AG04450 (cell line): ENCODE data around the gene MTAP. TPM values are rescaled to one million over a fixed set of nuclear protein-coding genes. Genes with fewer than 3 reads are reported as not detected.
A peak's percentile ranks its signal among the peaks of the same experiment; 100 is the strongest.

Experiments
- CTCF ChIA-PET: fragments of 300-600, 350-600 bp; formaldehyde crosslinking; extraction: SDS; loops from one replicate; lab custom pipeline; 2022; ENCODE audit warnings: antibody characterized with exemption, inconsistent platforms; lab: Charles Lee
- POLR2A ChIA-PET: fragments of 350-600 bp; formaldehyde crosslinking; extraction: SDS; loops from one replicate; lab custom pipeline; 2021; ENCODE audit warnings: antibody characterized with exemption, inconsistent platforms; lab: Yijun Ruan, JAX
- DNase-seq: peaks from one replicate; pipeline ENCODE4 v3.0.0-alpha.2; 2011; ENCODE audit warnings: low read depth, low spot score
- H3K27ac ChIP-seq: one replicate; pipeline ENCODE4 v1.5.1; 2012; ENCODE audit warnings: low read depth, low read length, control low read depth
- H3K27me3 ChIP-seq: one replicate; pipeline ENCODE4 v1.6.0; 2012; ENCODE audit warnings: low read length; ENCODE audit not compliant: control insufficient read depth, insufficient read depth
- H3K4me3 ChIP-seq: 2 replicates; pipeline ENCODE4 v1.5.1; 2011; ENCODE audit warnings: mild to moderate bottlenecking, low read depth, low read length, control low read depth
- H3K9me3 ChIP-seq: 2 replicates; pipeline ENCODE4 v1.5.1; 2012; ENCODE audit warnings: low read length; ENCODE audit not compliant: control insufficient read depth, insufficient read depth
- polyA plus RNA-seq: library from polyadenylated mRNA; depleted of rRNA; stranded (reverse); fragments of >200 nt; gene quantifications from 2 replicates; pipeline ENCODE4 v1.2.3, GENCODE V29; 2011
- TF ChIP-seq, protein P1 (sequence below): IDR thresholded peaks from 2 replicates; pipeline ENCODE4 v1.5.1; 2011; ENCODE audit warnings: low read depth, low read length, control low read depth, inconsistent platforms

Gene MTAP
- polyA plus RNA-seq, 1 experiment, result 26.1 TPM

GRCh38 chr9:21828853-21829410, 26.5 kb downstream of the MTAP start:
- ChIA-PET POLR2A (no interaction called here), CTCF (interaction anchor here (1.4 kb wide), 1 partner anchor 16 kb away, joined by 3 read pairs; no protein-coding TSS in a partner anchor)
- TF ChIP-seq, protein P1, sequence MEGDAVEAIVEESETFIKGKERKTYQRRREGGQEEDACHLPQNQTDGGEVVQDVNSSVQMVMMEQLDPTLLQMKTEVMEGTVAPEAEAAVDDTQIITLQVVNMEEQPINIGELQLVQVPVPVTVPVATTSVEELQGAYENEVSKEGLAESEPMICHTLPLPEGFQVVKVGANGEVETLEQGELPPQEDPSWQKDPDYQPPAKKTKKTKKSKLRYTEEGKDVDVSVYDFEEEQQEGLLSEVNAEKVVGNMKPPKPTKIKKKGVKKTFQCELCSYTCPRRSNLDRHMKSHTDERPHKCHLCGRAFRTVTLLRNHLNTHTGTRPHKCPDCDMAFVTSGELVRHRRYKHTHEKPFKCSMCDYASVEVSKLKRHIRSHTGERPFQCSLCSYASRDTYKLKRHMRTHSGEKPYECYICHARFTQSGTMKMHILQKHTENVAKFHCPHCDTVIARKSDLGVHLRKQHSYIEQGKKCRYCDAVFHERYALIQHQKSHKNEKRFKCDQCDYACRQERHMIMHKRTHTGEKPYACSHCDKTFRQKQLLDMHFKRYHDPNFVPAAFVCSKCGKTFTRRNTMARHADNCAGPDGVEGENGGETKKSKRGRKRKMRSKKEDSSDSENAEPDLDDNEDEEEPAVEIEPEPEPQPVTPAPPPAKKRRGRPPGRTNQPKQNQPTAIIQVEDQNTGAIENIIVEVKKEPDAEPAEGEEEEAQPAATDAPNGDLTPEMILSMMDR, result no peak
- H3K9me3 ChIP-seq, result peaks cover 4% of the 10 kb centered on the region
- no peaks in the 10 kb centered on the region for H3K27me3 ChIP-seq
- no peak for DNase-seq
- no peak overlapping the region for H3K27ac ChIP-seq
- H3K4me3 ChIP-seq, result no peak overlapping the region

DNA sequence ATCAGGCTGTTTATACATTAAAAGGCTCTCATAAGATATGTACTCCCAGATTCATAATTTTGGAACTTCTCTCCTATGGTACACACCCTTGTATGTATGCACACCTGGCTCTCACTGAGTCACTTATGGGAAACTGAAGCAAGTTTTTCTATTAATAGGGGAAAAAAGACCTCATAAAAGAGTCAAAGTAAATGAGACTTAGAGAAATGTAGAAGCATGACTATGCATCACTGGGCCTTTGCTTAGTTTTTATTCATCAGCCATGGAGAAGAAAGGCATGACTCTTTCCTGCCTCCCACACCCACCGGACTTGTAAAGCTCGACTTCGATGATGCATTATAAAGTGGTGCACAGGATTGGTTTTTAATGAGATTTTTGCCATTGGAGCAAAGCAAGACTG, 28.2 kb downstream of the MTAP start:
- H3K4me3 ChIP-seq, result no peak overlapping the region
- ChIA-PET POLR2A (no interaction called here), CTCF (interaction anchor here (2.0 to 2.2 kb wide), 2 partner anchors 17 to 413 kb away, joined by 6 to 11 read pairs; no protein-coding TSS in a partner anchor)
- DNase-seq, result no peak
- H3K27ac ChIP-seq, result no peak overlapping the region
- H3K27me3 ChIP-seq, result no peaks in the 10 kb centered on the region
- TF ChIP-seq, protein P1, result no peak
- no peaks in the 10 kb centered on the region for H3K9me3 ChIP-seq

GRCh38 chr9:21831841-21832509, 29.5 kb downstream of the MTAP start:
- no peak overlapping the region for H3K4me3 ChIP-seq
- H3K9me3 ChIP-seq, result no peaks in the 10 kb centered on the region
- ChIA-PET CTCF (interaction anchor here (0.9 to 2.5 kb wide), 5 partner anchors 18 to 412 kb away, joined by 3 to 11 read pairs (median 7); partner anchors contain the start of gene CDKN2B), POLR2A (interaction anchor here (0.7 kb wide), 1 partner anchor 110 kb away, joined by 4 read pairs; no protein-coding TSS in a partner anchor)
- H3K27me3 ChIP-seq, result no peaks in the 10 kb centered on the region
- peak; percentile 81 for DNase-seq
- peak overlapping the region; percentile 86 for H3K27ac ChIP-seq
- TF ChIP-seq, protein P1, result no peak

DNA sequence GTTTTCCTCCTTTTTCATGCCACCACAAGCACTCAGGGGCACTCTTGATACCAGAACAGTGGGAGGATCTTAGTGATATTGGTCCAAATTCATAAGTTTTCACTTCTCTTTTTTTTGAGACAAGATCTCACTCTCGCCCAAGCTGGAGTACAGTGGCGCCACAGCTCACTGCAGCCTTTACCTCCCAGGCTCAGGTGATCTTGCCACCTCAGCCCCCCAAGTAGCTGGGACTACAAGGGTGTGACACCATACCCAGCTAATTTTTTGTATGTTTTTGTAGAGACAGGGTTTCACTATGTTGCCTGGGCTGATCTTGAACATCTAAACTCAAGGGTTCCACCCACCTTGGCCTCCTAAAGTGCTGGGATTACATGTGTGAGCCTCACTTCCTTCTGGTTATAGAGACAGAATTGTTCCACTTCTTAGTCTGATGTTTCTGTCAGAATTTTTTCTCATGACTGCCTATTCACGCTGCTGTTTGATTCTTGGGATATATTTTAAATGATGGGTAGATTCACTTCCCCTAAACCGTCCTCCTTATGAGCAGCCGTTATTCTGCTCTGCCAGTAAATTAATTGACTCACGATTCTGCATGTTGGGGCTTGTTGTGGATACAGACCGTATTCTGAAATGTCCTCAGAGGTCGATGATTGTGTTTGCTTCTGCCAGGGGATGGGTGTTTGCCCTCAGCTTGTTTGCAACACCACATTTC, 30.8 kb downstream of the MTAP start:
- TF ChIP-seq, protein P1, result no peak
- H3K27ac ChIP-seq, result no peak overlapping the region
- H3K4me3 ChIP-seq, result no peak overlapping the region
- H3K27me3 ChIP-seq, result no peaks in the 10 kb centered on the region
- no peaks in the 10 kb centered on the region for H3K9me3 ChIP-seq
- no peak for DNase-seq
- CTCF ChIA-PET, result interaction anchor here (1.8 to 2.5 kb wide), 2 partner anchors 175 to 411 kb away, joined by 7 to 11 read pairs; partner anchors contain the start of gene CDKN2B
- POLR2A ChIA-PET, result no interaction called here
